ENCODE results near the gene RGS21.

GRCh38 chr1:192375306-192375705 is 58.5 kb downstream of the RGS21 start:
- TF ChIP-seq CTCF (conservative IDR thresholded peaks at IDR 0.05; ENCODE audit: low read length) (no peak), EZH2phosphoT487 (IDR thresholded peaks at IDR 0.05; ENCODE audit: borderline replicate concordance, low read depth, low read length) (no peak)
